SKM-1 (cell line): ENCODE measurements around the gene MACROD2.
A peak's percentile ranks its signal among the peaks of the same experiment; 100 is the strongest.

ENCODE experiments used
- DNase-seq: peaks from one replicate; lab custom pipeline; 2025; ENCODE audit not compliant: unreplicated experiment; lab: John Stamatoyannopoulos, UW

Gene MACROD2

GRCh38 chr20:14512839-14513238 lies 517.5 kb downstream of the MACROD2 start:
- no peak for DNase-seq

DNA sequence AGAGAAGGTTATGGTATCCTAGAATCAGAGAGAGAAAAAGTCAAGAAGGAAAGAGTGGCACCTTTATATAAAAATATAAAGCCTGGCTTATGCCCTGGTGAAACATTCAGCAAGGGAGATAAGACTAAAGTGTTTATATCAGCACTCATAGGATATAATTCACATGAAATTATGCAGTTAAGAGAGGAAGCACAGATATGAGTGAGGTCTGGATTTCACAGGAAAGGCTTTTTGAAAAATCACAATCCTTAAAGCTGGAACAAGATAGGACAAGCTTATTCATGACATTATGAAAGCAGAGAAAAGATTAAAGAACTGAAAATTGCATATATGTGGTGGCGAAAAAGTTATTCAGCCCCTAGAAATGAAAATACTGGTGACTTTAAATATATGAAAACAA lies 523.3 kb downstream of the MACROD2 start:
- no peak for DNase-seq

DNA sequence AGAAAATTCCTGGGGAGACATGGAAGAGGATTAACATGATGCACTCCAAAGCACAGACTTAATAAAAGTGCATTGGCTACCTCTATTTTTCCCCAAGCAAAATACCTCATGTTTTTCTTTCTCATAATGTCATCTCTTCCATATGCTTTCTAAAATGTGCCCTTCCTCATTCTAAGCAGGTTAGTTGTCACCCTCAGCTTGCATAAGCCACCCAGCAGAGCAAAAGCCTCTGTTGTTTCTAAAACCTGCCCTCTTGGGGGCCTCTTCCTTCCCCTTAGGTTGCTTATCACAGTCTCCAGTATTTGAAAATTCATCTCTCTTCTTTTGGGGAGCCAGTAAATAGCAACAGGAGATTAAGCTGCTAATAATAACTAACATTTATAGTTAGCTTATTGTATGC lies 525.7 kb downstream of the MACROD2 start:
- peak; percentile 15 for DNase-seq

- DNase-seq = no peak
Observed at GRCh38 chr20:14521436-14521835, 526.1 kb downstream of the MACROD2 start.

- DNase-seq = no peak
Observed at GRCh38 chr20:14522595-14522994, 527.3 kb downstream of the MACROD2 start.

DNA sequence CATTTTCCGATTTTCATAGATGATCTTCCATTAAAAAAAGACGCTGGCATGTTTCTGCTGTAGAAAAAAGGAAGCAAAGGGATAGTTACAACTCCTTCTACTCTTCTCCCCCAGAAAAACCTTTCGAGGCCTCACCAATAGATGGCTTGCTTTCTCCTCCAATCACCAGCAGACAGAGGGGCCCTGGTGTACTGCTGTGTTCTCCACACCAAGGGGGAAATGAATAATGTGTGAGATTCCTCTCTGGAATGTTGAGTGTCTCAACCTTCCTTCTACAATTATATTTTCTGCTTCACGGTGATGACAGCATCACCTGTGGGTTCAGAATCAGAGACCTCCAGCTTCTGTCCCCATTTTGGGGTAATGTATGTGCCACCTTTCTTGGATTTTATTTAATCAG lies 527.8 kb downstream of the MACROD2 start:
- DNase-seq = no peak

GRCh38 chr20:14525426-14525825 lies 530.1 kb downstream of the MACROD2 start:
- no peak for DNase-seq

DNA sequence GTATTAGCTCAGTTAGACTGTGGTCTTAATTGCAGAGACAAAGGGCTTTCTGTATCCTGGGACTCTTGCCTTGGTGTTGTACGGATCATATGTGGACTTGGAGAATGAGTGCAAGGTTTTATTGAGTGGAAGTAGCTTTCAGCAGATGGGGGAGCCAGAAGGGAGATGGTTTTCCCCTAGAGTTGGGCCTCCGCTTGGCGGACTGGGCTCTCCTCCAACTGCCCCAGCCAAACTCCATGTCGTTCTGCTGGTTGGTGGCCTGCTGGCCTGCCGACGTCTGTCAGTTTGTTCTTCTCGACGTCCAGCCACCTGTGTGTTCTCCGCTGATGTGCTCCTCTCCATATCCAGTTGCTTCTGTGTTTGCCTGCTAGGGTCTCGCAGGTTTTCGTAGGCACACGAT lies 531.6 kb downstream of the MACROD2 start:
- no peak for DNase-seq

- no peak for DNase-seq
Observed at GRCh38 chr20:14531786-14532185, 536.5 kb downstream of the MACROD2 start.

GRCh38 chr20:14536738-14537137 lies 541.4 kb downstream of the MACROD2 start:
- DNase-seq = no peak

- DNase-seq = no peak
Observed at GRCh38 chr20:14538433-14538832, 543.1 kb downstream of the MACROD2 start.

GRCh38 chr20:14543040-14543439 lies 547.7 kb downstream of the MACROD2 start:
- DNase-seq = no peak

GRCh38 chr20:14544688-14545087 lies 549.4 kb downstream of the MACROD2 start:
- no peak for DNase-seq

DNA sequence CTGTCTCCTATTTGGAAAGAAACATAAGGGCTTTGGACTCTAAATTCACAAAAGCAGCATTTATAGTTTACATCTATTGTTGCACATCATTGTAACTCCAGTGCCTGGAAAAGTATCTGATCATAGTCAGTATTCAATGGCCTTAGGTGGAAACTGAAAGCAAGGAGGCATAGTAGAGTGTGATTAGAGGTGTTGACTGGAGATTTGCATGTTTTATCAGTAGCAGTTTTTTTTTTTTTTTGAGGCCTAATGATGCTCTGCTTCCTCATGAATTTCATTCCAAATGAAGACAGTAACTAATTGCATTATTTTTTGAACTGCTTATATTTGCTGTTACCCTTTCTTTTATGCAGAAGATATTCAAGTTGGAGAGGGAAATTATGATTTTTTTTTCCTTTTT lies 555.3 kb downstream of the MACROD2 start:
- no peak for DNase-seq

DNA sequence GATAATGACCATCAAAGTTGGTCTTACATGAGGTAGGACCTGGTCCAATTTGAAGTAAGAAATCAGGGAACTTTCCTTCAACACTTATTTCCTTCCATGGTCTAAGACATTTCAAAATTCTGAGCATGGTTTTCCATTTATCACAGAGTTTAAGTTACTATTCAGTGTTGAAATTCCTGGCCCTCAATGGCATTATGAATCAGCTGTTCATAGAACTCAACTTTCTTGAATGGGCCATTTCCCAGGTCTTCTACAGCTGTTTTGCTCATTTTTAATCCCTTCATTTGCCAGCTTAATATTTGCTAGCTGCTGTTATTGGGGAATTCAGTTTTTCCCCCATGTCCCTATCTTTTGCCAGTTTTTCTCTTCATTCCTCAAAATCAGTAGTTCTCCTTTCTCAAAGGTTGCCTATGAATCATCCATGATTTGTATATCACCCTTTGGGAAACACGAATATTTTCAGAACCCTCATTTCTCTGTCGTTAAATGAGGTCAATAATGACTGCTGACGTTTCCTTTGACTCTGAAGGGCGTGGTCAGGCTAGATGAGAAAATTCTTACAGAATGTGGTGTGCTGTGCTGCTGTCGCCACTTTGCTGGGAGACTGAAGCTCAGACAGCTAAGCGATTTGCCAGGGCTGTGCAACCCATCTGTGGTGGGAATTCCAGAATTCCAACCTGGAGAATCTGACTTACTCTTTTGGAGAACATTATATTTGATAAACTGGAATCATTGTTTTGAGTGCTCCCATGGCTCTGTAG lies 558.6 kb downstream of the MACROD2 start:
- DNase-seq = no peak

DNA sequence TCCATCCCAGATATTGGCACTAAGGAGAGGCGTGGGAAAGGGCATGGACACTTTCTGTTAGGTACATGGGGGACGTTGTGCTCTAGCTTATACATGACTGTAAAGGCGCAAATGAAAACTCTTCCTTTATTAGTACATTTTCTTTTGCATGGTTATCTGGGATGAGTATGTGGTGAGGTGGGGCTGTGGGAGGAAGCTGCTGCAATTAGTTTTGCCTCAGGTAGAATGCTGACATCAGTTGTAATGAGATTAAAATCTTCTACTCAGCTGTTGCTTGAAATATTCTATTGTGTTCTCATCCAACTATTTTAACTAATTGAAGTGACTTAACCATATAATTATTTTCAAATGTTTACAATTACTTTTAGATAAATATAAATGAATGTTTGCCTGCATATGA lies 560.4 kb downstream of the MACROD2 start:
- DNase-seq = no peak

- no peak for DNase-seq
Observed at GRCh38 chr20:14556206-14556605, 560.9 kb downstream of the MACROD2 start.

GRCh38 chr20:14559612-14560011 lies 564.3 kb downstream of the MACROD2 start:
- no peak for DNase-seq

- no peak for DNase-seq
Observed at GRCh38 chr20:14561741-14562221, 566.5 kb downstream of the MACROD2 start.

DNA sequence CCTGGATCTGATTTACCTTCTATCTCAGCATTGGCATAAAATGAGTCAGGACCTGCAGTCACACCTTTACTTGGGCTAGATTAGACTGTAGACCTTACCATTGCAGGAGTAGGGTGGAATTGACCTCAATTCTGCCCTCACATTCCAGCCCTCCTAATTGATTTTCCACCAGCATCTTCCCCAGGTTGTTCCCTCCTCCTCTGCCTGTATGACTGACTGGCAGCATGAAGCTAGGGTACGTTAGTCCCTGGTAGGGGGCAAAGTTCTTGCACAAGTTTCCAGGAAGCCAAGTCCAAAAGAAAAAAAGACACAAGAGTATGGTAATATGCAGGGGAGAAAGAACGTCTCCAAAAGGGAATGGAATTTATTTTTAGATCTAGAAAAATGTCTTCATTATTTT lies 567.7 kb downstream of the MACROD2 start:
- DNase-seq = no peak

GRCh38 chr20:14566505-14566904 lies 571.2 kb downstream of the MACROD2 start:
- no peak for DNase-seq

DNA sequence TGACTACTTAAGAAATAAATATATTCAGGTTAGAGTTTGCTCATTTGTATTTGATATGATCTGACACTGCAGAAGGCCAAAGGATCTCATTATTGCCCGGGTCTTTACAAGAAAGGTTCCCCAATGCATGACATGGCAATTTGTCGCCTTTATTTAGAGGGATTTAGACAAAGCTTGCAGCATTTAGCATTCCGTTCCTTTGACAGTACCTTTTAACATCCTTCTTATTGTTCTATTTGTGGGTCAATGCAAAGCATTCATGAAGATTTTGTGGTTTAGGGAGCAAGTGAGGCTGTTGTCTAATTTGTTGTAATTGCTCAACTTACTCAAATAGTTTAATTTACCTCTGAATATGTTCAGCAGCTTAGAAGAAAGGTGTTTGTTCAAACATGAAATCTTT lies 572.9 kb downstream of the MACROD2 start:
- no peak for DNase-seq

DNA sequence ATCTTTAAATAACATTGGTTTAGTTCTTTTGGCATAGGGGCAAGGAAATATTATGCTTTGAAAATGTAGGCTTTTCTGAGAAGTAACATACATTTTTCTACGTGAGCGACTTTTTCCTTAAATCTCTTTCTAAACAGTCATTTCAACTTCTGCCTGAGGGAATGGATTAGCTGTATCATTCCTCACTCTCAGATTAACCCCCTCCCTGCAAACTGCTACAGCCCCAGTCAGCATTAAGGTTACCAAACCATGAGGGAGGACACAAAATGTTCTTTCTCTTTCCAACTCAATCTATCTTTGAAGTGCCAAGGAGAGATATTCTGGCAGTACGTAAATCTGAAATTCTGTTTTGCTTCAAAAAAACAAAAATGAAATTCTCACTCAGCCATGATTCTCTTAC lies 573.4 kb downstream of the MACROD2 start:
- no peak for DNase-seq
